LoVo (cell line): ENCODE results near the gene ZDHHC7.
A peak's percentile ranks its signal among the peaks of the same experiment; 100 is the strongest.
"Not testable (repeated sequence)": the region's sequence is repeated elsewhere in the genome, so short reads cannot be mapped to it uniquely, and the experiment has no call there.

Experiments
- DNase-seq: peaks from one replicate; pipeline ENCODE4 v3.0.0-alpha.2; 2016; ENCODE audit warnings: low spot score

Gene ZDHHC7, protein sequence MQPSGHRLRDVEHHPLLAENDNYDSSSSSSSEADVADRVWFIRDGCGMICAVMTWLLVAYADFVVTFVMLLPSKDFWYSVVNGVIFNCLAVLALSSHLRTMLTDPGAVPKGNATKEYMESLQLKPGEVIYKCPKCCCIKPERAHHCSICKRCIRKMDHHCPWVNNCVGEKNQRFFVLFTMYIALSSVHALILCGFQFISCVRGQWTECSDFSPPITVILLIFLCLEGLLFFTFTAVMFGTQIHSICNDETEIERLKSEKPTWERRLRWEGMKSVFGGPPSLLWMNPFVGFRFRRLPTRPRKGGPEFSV

DNA sequence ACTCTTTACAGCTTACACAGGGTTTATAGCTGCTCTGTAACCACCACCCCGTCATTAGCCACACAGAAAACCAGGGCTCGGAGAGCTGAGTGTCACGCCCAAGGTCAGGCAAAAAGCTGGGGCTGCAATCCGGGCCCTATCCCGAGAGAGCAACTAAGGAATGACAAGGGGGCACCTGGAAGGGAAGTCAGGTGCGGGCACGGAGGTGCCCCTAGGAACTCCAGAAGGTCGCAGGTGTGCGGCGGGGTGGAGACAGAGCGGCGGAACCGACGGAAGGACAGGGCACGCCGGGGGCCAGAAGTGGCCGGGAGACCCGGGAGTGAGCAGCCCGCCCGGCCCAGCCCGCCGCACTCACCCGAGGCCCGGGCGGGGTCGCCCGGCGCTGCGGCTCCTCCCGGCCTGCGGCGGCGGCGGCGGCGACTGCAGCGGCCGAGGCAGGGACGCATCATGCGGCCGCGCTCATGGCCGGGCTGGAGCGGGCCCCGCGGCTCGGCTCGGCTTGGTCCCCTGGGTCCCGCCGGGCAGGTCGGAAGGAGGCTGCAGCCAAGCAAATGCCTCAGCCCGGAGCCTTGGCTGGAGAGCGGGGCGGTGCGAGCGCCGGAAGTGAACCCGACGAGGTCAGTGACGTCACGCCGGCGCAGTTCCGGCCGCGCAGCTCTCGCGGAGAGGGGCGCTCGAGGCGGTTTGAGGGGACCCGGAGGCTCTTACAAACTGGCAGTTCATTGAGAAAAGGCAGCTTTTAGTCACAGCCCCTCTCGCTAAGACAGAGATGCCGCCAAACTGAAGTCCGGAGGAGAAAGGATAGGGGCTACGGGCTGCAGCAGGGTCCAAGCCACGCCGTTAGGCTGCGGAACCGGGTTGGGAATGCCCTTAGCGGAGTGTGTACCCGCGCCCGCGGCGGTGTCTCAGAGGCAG, at the start of gene ZDHHC7:
ZDHHC7 (minus strand) TSS at position 605 of the 915 bp plus-strand sequence. CDS start 20,917 bp downstream, outside the sequence.
- DNase-seq: peak; percentile 88

DNA sequence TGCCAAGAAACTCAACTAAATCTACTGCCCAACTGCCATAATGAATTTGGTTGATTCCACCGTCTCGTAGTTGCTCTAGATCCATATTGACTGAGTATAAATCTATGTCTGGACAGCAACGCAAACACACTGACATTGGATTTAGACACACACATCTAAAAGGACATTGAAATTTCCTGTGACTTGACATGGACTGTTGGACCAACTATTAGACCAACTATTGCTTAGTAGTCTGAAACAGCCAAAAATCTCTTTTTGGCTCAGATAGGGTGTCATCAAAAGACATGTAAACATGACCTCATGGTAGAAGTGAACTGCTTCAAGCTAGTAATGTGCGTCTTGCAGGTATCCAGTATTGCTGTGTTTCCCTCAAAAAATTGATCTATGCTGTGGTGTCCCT, 47.6 kb upstream of the ZDHHC7 start:
- DNase-seq: no peak

DNA sequence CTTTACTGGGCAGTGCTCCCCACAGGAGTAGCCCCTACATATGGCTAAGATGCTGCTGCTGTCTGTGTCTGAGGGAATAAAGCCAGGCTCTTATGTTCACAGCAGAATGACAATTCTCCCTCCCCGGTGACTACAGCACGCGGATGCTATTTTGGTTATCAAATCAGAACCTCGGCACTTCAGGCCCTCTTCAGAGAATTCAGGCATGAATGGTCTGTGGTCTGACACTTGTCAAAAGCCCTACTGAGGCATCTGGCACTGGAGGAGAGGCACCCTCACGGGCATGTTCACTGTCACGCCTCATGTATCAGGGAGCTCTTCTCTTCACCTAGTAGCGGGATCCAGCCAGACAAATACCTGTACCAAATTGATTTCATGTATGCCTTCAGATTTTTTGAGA, 46.6 kb upstream of the ZDHHC7 start:
- no peak for DNase-seq

DNA sequence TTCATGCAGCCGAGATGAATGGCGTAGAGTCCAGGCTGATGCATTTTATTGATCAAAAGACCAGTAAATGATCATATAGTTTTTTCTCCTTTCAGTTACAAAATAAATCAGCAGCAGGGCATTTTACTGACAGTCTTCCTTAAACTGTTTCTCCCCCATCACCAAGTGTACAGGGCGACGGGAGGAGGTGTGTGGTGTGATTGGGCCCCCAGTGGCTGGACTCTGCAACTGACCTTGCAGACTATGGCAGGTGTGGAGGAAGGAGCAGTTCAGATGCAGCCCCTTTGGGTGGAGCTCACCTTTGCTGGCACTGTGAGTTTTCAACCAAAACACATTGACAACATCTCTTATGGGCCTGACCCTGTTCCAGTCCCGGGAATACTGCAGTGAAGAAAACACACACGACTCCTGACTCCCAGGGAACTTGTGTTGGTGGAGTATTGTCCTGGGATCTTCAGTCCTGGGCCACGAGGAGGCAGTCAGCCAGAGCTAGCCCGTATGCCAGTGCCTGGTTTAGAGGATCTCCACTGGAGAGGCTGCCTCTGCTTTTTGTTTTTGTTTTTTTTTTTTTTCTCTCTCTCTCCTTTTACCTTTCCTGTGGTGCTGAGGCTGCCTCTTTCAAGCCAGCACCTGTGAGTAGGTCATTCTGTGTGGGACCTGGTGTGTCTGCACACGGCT, 46.0 kb upstream of the ZDHHC7 start:
- no peak for DNase-seq

DNA sequence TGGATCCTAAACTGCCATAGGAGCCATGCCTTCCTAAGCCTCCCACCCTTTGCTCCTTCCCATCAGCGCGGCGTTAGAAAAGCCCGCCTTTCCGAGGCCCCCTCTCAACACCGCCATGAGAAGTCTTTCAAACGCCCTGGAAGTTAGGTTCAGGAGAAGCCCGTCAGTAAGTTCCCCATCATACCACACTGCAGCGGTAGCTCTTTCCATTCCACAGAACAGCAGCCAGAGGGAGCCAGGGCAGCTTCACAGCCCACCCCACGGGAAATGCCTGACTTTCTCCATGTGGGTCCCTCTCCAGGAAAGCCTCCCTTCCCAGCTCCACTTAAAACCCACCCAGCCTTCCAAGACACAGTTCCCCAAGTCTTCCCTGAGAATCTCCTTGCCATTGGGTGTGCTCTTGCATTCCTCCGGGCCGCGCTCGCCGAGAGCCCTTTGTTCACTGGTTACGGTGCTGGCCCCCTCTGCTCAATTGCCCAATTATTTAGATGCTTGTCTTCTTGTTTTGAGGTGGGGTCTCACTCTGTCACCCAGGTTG, 44.9 kb upstream of the ZDHHC7 start:
- no peak for DNase-seq

DNA sequence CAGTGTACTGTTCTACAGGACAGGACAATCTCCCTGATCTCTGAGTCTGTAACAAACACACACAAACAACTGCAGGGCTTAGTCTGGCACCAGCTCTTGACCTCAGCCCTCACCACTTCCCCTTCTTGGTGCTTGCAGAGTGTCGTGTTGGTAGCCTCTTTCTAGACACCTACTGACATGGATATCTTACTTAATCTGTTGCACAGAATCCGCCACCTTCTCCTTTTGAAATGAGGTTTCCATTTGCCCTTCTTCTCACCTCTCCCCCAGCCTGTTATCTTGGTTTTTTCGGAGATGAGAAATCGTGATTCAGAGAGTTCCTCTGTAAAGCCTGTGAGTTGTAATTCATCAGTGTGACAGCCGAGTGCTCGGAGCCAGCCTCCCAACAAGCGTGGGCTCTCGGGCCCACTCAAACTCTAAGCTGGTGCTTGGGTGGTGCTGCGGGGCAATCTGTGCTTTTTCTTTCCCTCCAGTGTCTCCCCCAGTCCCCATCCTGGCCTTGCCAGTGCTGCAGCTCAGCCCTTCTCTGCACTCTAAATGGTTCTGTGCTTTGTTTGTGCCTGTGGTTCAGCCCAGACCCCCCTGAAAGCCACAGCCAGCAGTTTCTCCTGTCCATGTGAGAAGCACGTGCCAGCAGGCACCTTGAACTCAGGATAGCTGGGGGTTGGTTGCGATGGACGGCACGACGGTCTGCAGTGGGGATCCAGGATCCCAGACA, 44.3 kb upstream of the ZDHHC7 start:
- no peak for DNase-seq

DNA sequence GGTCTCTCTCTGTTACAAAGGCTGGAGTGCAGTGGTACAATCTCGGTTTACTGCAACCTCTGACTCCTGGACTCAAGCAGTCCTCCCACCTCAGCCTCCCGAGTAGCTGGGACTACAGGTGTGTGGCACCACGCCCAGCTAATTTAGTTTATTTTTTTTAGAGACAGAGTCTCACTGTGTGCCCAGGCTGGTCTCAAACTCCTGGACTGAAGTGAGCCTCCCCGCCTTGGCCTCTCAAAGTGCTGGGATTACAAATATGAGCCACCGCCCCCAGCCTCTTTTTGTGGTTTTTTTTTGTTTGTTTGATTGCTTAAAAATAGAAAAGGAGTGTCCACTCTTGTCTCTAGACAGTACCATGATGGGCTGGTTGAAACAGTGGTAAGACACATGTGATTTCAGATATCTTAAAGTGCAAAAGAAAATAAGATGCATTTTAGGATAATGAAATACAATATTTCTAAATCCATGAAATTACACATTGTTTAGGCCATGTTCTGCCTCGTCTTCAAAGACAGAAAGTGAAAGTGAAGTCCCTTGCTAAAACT, 43.7 kb upstream of the ZDHHC7 start:
- DNase-seq: no peak

DNA sequence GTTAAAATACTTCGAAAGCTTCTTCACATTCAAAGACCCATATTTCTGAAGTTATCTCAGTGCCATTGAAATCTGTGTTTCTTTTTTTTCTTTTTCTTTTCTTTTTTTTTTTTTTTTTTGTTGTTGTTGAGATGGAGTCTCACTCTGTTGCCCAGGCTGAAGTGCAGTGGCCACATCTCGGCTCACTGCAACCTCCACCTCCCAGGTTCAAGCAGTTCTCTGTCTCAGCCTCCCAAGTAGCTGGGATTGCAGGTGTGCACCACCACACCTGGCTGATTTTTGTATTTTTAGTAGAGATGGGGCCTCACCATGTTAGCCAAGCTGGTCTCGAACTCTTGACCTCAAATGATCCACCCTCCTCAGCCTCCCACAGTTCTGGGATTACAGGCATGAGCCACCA, 43.0 kb upstream of the ZDHHC7 start:
- not testable (repeated sequence) for DNase-seq

DNA sequence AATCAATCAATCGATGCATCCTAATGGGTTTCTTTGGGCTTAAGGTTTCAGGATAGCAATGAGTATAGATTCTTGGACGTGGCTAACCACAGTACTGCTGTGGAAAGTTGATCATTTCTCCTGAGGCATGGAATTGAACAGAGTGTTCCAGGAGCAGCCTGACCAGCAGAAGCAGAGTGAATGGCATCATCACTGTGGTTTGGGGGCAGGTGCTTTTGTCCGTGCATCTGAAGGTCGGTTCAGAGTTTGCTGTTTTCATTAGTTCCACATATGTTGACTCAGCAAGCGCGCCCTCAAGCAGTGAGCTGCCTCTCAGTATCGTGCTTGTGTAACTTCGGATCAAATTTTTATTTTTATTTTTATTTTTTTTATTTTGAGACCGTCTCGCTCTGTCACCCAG, 41.2 kb upstream of the ZDHHC7 start:
- no peak for DNase-seq

DNA sequence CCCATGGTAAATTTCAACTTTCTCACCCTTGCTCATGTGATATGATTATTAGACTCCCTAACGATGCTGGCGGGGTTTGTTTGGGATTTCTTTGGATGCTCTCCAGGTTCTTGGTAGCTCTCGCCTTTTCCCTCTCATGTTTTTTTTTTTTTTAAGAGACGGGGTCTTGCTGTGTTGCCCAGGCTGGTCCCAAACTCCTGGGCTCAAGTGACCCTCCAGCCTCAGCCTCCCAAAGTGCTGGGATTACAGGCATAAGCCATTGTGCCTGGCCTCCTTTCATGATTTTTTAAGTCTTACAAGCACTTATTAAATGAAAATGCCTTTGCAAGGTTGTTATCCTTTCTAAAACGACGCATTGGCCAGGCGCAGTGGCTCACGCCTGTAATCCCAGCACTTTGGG, 40.3 kb upstream of the ZDHHC7 start:
- DNase-seq: no peak

DNA sequence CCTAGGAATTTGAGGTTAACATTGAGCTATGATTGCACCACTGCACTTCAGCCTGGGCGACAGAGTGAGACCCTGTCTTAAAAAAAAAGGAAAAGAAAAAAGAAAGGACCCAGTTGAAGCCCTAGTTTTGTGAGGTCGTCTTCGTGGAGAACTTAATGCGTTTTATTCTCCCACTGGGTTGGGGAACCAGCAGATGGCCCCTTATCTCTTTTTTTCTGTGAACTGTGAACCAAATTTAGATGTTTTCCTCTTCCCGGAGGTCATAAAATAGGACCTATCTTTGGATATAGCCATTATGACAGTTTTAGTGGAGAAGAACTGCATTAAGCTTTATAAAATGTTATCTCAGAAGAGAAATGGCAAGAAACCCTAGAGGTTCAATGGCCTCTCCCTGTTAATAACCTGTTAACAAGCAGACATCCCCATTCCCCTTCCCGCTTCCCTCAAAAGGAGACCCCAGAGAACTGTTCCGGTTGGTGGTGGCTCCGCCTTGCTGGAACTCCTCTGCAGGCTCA, 39.8 kb upstream of the ZDHHC7 start:
- no peak for DNase-seq

DNA sequence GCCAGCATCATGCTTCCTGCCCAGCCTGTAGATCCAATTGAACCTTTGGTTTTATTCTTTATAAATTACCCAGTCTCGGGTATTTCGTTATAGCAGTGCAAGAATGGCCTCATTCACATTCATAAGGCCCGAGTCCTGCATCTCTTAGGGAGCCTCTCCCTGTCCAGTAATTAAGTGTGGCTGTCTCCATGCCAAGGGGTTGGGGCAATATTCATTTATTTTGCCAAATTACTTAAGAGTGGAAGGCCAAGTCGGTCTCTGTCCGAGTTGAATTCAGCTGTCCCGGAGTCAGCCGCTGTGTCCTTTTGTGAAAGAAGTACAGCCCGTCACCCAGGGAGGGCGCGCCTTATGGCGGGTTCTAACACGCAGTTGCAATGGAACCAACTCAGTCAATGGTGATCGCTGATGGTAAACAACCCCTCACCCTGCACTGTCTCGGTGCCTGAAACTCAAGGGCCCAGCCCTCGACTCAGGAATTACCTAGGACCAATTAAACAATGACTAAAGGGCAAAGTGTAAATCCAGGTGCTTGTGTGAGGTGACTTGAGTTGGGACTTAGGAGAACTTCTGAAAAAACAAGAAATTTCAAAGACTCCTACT, 38.5 kb upstream of the ZDHHC7 start:
- DNase-seq: no peak

DNA sequence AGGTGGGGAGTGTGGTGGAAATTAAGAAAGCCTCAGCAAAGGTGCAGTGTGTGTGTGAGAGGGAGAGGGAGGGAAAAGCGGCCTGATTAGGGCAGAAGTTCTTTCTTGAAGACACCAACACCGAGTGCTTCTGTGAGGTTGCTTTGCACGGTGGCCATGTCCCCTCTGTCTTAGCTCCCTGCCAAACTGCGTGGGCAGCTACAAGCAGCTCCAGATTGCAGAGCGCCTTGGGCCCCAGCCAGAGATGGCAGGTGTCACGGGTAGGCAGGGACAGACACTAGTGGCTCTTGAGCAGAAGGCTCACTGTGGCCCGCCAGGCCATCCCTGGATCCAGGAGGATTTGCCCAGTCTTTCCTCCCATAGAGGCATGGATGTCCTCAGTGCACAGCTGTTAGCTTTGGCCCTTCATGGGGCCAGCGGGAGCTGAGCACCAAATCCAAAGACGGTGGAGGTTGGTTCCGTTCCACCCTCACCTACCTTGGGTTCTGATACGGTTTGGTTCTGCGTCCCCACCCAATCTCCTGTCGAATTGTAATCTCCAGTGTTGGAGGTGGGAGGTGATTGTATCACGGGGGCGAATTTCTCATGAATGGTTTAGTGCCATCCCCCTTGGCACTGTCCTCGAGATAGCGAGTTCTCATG, 37.7 kb upstream of the ZDHHC7 start:
- no peak for DNase-seq

DNA sequence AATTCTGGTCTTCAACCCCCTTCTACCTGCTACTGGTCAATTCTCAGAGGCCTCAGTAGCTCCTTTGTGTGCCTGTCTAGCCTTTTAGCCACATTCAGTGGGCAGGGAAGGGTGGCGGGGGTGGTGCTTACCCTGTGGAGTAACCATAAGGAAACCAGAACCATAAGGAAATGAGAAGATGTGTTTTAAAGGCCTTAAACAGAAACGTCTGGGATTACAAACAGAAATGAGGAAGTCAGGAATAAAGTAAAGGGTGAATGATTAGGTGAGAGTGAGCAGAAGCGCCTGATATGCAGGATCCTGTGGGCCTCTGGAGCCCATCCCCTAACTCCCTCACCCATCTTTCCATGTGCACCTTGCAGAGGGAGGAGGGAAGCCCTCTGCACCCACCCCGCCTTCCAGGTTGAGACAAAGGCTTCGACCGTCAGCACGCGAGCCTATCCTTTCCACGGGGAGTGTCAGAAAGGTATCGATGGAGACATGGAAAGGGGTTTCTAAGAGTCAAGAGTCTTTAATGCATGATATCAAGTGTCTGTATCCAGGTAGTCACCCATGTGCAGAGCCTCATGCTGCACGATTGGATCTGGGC, 36.6 kb upstream of the ZDHHC7 start:
- DNase-seq: no peak

DNA sequence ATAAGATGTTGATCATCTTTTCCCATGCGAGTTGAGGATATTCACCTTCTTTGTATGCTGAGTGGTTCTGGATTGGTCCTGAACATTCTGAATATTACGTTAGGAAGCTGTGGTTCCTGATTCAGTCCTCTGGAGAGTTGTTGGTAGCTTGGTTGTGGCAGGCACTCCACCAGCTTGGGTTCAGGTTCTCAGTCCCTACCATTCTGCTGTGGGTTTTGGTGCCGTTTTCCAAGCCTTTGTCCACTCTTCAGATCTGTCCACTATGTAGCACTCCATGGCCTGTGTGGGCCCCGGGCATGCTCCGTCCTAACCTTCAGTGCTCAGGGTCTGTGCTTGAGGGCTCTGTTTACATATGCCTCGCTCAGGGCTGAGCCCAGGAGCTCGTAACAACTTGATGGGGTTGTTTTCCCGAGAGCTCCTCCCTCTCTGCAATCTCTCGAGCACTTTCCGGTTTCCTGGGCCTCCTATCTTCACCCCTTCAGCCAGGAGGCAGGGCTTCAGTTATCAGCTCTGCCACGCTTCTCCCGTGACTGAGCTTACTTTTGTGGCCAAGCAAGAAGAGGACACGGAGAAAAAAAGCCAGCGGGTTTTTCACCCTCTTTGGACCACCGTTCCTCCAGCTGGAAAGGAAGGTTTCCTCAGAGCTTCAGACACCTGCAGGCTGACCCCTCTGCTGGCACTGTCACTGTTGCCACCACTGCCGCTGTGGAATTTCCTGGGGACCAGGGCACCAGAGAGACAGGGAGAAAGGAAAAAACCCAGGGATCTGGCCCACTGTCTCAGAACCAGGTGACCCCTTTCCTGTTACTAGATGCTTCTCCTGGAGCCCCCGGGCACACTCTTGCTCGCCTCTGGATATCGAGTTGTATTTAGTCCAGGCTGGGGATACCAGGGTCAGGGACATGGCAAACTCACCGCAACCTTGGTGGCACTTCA, 35.9 kb upstream of the ZDHHC7 start:
- no peak for DNase-seq

DNA sequence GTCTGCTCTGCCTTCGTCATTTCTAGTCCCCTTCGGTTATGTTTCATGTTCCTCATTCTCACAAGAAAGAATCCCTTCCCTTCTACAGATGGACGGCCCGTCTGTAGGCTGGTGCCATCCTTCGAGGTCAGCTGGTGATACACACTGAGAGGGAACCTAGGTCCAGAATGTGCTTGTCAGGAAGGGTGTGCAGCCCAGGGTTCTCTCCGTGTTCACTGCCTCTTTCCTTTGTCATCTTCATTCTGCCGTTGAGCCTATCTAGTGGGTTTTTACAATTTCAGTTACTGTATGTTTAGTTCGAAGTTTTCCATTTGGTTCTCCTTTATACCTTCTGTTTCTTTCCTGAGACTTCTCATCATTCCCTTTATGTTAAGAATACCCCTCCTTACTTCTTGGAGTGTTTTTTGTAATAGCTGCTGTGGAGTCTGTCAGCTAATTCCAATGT, 35.2 kb upstream of the ZDHHC7 start:
- DNase-seq: no peak

DNA sequence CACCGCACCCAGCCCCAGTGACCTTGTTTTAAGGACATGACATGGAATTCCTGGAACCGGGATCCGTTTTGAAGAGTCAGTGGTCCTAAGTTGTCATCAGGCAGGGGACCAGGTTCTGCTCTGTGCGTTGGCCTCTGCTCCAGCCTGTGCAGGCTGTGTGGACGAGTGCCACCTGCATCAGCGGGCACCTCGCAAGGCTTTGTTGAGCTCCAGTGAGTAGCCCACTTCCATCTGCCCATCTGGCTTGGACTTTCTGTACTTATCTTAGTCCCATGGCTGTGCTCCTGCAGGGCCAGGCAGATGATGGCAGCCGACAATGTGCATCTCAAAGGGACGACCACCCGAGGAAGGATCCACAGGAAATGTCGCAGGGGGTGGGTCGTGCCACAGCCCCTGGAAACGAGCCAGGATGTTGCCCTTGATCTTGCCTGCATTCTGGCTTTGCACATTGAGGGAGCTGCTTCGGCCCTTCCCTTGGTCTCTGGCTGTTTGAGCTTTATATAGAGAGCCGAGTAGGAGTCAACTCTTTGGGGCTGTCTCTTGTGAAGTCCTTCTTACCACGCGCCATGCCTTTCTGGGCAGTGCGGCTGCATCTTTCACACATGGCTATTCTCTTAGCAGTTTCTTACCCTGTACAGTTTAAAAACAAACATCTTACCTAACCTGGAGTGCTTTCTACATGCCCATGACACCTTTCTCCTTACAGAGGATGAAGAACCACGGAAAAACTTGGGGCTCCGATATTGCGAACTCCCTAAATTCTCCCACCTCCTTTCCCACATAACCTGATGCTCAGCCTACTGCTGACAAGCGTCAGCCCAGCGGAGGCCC, 34.5 kb upstream of the ZDHHC7 start:
- DNase-seq: no peak

DNA sequence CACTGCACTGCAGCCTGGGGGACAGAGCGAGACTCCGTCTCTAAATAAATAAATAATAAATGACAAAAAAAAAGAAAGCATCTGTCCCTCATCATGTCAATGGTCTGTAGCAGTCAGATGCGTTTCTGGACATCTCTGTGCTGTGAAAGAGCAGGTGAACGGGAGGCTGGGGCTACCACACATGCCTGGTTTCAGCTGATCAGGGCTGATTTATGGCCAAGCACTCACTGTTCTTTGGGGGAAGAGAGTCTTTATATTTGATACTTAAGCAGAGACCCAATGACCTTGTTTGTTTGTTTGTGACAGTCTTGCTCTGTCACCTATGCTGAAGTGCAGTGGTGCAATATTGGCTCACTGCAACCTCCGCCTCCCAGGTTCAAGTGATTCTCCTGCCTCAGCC, 33.7 kb upstream of the ZDHHC7 start:
- DNase-seq: no peak
